Fibroblast of the aortic adventitia (primary cell): Measurements from ENCODE around the gene PGAP6. TPM values are rescaled to one million over a fixed set of nuclear protein-coding genes. Genes with fewer than 3 reads are reported as not detected.

Experiments used
- DNase-seq: peaks from one replicate; pipeline ENCODE4 v3.0.0-alpha.2; 2010; ENCODE audit warnings: low read depth
- H3K4me3 ChIP-seq: 2 replicates; pipeline ENCODE4 v1.5.1; 2011; ENCODE audit warnings: low read depth, mild to moderate bottlenecking, control low read depth, low read length, moderate library complexity
- CTCF ChIP-seq: IDR thresholded peaks from 2 replicates; pipeline ENCODE4 v1.5.1; 2011; ENCODE audit warnings: mild to moderate bottlenecking, low read length, control low read depth, inconsistent platforms; ENCODE audit not compliant: insufficient read depth
- total RNA-seq: library from RNA; depleted of rRNA; stranded (reverse); fragments of >200 nt; gene quantifications from 2 replicates; pipeline ENCODE4 v1.2.3, GENCODE V29; 2012; ENCODE audit warnings: low replicate concordance

PGAP6 gene
- total RNA-seq, 1 donor: 51.2 TPM

GRCh38 chr16:377419-377951 is 4.3 kb downstream of the PGAP6 start:
- no peak for DNase-seq
- H3K4me3 ChIP-seq: no peak overlapping the region
- TF ChIP-seq CTCF: no peak

- DNase-seq: no peak
- no peak overlapping the region for H3K4me3 ChIP-seq
- TF ChIP-seq CTCF: no peak
Measured at GRCh38 chr16:376817-377418, 4.9 kb downstream of the PGAP6 start.

GRCh38 chr16:375927-376816 is 5.6 kb downstream of the PGAP6 start:
- DNase-seq: no peak
- no peak overlapping the region for H3K4me3 ChIP-seq
- TF ChIP-seq CTCF: no peak

- no peak for TF ChIP-seq CTCF
Measured at GRCh38 chr16:375212-375611, 6.6 kb downstream of the PGAP6 start.

GRCh38 chr16:374616-374926 is 7.2 kb downstream of the PGAP6 start:
- TF ChIP-seq CTCF: no peak
- no peak for DNase-seq
- H3K4me3 ChIP-seq: no peak overlapping the region

More at GRCh38 chr16:375212-375611, 6.6 kb downstream of the PGAP6 start:
- no peak overlapping the region for H3K4me3 ChIP-seq
- DNase-seq: no peak

GRCh38 chr16:373848-374615 is 7.7 kb downstream of the PGAP6 start:
- TF ChIP-seq CTCF: no peak
- no peak overlapping the region for H3K4me3 ChIP-seq
- DNase-seq: no peak
